H9 (cell line): ENCODE results near the gene ATG9B. TPM values are rescaled to one million over a fixed set of nuclear protein-coding genes. Genes with fewer than 3 reads are reported as not detected.

ENCODE experiments used
- DNase-seq: peaks from one replicate; pipeline ENCODE4 v3.0.0-alpha.2; 2017
- H2AFZ ChIP-seq: one replicate; pipeline ENCODE4 v1.6.1; 2013; ENCODE audit warnings: mild to moderate bottlenecking, low read length, control low read depth, moderate library complexity
- H2AK5ac ChIP-seq: 2 replicates; pipeline ENCODE4 v1.6.1; 2013; ENCODE audit warnings: low read length, control low read depth, mixed read lengths; ENCODE audit not compliant: insufficient read length
- H2BK120ac ChIP-seq: one replicate; pipeline ENCODE4 v1.6.1; 2013; ENCODE audit warnings: low read depth, mild to moderate bottlenecking, low read length, control low read depth, inconsistent platforms; ENCODE audit not compliant: poor library complexity, severe bottlenecking
- H2BK12ac ChIP-seq: 2 replicates; pipeline ENCODE4 v1.6.1; 2013; ENCODE audit warnings: low read length, control low read depth, mixed read lengths, low read depth; ENCODE audit not compliant: insufficient read length
- H2BK15ac ChIP-seq: 2 replicates; pipeline ENCODE4 v1.6.1; 2013; ENCODE audit warnings: low read depth, low read length, control low read depth
- H2BK20ac ChIP-seq: one replicate; pipeline ENCODE4 v1.6.1; 2013; ENCODE audit warnings: low read depth, mild to moderate bottlenecking, low read length, control low read depth, inconsistent platforms; ENCODE audit not compliant: poor library complexity, severe bottlenecking
- H2BK5ac ChIP-seq: 2 replicates; pipeline ENCODE4 v1.6.1; 2013; ENCODE audit warnings: low read length, control low read depth, mixed read lengths; ENCODE audit not compliant: insufficient read length
- H3K14ac ChIP-seq: 2 replicates; pipeline ENCODE4 v1.6.1; 2013; ENCODE audit warnings: low read length, control low read depth; ENCODE audit not compliant: insufficient read depth
- H3K18ac ChIP-seq: 2 replicates; pipeline ENCODE4 v1.6.1; 2013; ENCODE audit warnings: low read depth, mild to moderate bottlenecking, mixed read lengths, low read length, control low read depth; ENCODE audit not compliant: insufficient read length
- H3K23ac ChIP-seq: 2 replicates; pipeline ENCODE4 v1.6.1; 2013; ENCODE audit warnings: low read length, control low read depth, mixed read lengths, low read depth; ENCODE audit not compliant: insufficient read length
- H3K23me2 ChIP-seq: 2 replicates; pipeline ENCODE4 v1.6.1; 2013; ENCODE audit warnings: low read depth, mild to moderate bottlenecking, mixed read lengths, low read length, control low read depth; ENCODE audit not compliant: insufficient read length, poor library complexity, severe bottlenecking
- H3K27ac ChIP-seq: 2 replicates; pipeline ENCODE4 v1.5.1; 2013; ENCODE audit warnings: low read length, control low read depth, mixed read lengths, low read depth; ENCODE audit not compliant: insufficient read length
- H3K27me3 ChIP-seq: 2 replicates; pipeline ENCODE4 v1.6.1; 2013; ENCODE audit warnings: low read length, control low read depth, inconsistent platforms; ENCODE audit not compliant: insufficient read depth
- H3K4ac ChIP-seq: 2 replicates; pipeline ENCODE4 v1.6.1; 2013; ENCODE audit warnings: low read depth, mild to moderate bottlenecking, control low read depth, inconsistent platforms, low read length, moderate library complexity
- H3K4me1 ChIP-seq: 2 replicates; pipeline ENCODE4 v1.6.1; 2013; ENCODE audit warnings: low read length, control low read depth, inconsistent platforms; ENCODE audit not compliant: insufficient read depth
- H3K4me2 ChIP-seq: 2 replicates; pipeline ENCODE4 v1.6.1; 2013; ENCODE audit warnings: low read length, control low read depth, mixed read lengths; ENCODE audit not compliant: insufficient read length, insufficient read depth
- H3K56ac ChIP-seq: 2 replicates; pipeline ENCODE4 v1.6.1; 2013; ENCODE audit warnings: low read depth, mild to moderate bottlenecking, mixed read lengths, low read length, control low read depth; ENCODE audit not compliant: insufficient read length
- H3K79me1 ChIP-seq: 2 replicates; pipeline ENCODE4 v1.6.1; 2013; ENCODE audit warnings: low read depth, mild to moderate bottlenecking, moderate library complexity, low read length, control low read depth, inconsistent platforms; ENCODE audit not compliant: insufficient read depth, poor library complexity, severe bottlenecking
- H3K79me2 ChIP-seq: 2 replicates; pipeline ENCODE4 v1.6.1; 2013; ENCODE audit warnings: low read length, control low read depth, inconsistent platforms; ENCODE audit not compliant: insufficient read depth
- H3K9ac ChIP-seq: 2 replicates; pipeline ENCODE4 v1.6.1; 2013; ENCODE audit warnings: low read length, control low read depth, mixed read lengths; ENCODE audit not compliant: insufficient read length; ENCODE audit errors: extremely low read depth
- H3K9me3 ChIP-seq: one replicate; pipeline ENCODE4 v1.6.1; 2013; ENCODE audit warnings: low read depth, low read length, inconsistent platforms; ENCODE audit not compliant: control insufficient read depth
- H3T11ph ChIP-seq: one replicate; pipeline ENCODE4 v1.6.1; 2013; ENCODE audit warnings: mild to moderate bottlenecking, low read length, control low read depth, inconsistent platforms
- H4K20me1 ChIP-seq: one replicate; pipeline ENCODE4 v1.6.1; 2013; ENCODE audit not compliant: control insufficient read depth, insufficient read length, insufficient read depth
- H4K5ac ChIP-seq: 2 replicates; pipeline ENCODE4 v1.6.1; 2013; ENCODE audit warnings: low read depth, mild to moderate bottlenecking, mixed read lengths, low read length, control low read depth; ENCODE audit not compliant: insufficient read length
- H4K8ac ChIP-seq: replicated peaks from 2 replicates; pipeline ENCODE4 v1.6.1; 2013; ENCODE audit warnings: low read length, control low read depth, mixed read lengths, low read depth; ENCODE audit not compliant: insufficient read length
- H4K91ac ChIP-seq: 2 replicates; pipeline ENCODE4 v1.6.1; 2013; ENCODE audit warnings: low read depth, mild to moderate bottlenecking, moderate library complexity, mixed read lengths, low read length, control low read depth; ENCODE audit not compliant: insufficient read length
- H3K27ac Mint-ChIP-seq, 3 experiments: 2 replicates in 2 of 3; 3 replicates in 1 of 3; pipeline ENCODE4 v1.8.0; 2020 to 2021; ENCODE audit warnings: mixed read lengths in 3 of 3, mild to moderate bottlenecking in 1 of 3, moderate library complexity in 1 of 3
- H3K27me3 Mint-ChIP-seq: 2 replicates; pipeline ENCODE4 v1.8.0; 2021; ENCODE audit warnings: low read depth, mild to moderate bottlenecking, moderate library complexity, mixed read lengths
- H3K36me3 Mint-ChIP-seq, 3 experiments: 2 replicates in 2 of 3; 3 replicates in 1 of 3; pipeline ENCODE4 v1.8.0; 2020 to 2021; ENCODE audit warnings: low read depth in 3 of 3, mixed read lengths in 3 of 3; ENCODE audit not compliant: insufficient read depth in 1 of 3
- H3K4me1 Mint-ChIP-seq, 2 experiments: 2 replicates each; pipeline ENCODE4 v1.8.0; 2020; ENCODE audit warnings: mixed read lengths in 2 of 2
- H3K4me3 Mint-ChIP-seq, 2 experiments: 2 replicates in 1 of 2; 3 replicates in 1 of 2; pipeline ENCODE4 v1.8.0; 2020 to 2021; ENCODE audit warnings: mild to moderate bottlenecking in 2 of 2, mixed read lengths in 2 of 2, moderate library complexity in 1 of 2
- H3K9me3 Mint-ChIP-seq, 2 experiments: 2 replicates in 1 of 2; 3 replicates in 1 of 2; pipeline ENCODE4 v1.8.0; 2020; ENCODE audit warnings: mild to moderate bottlenecking in 2 of 2, mixed read lengths in 2 of 2, moderate library complexity in 1 of 2
- CTCF ChIP-seq: fragments of 200-600 bp; sonication (generic); conservative IDR thresholded peaks from 3 replicates; pipeline ENCODE4 v1.8.0; 2021; ENCODE audit warnings: antibody characterized with exemption, mild to moderate bottlenecking
- WGBS: extraction: QIAGEN DNeasy Blood & Tissue Kit; methylation state at CpG from one replicate; pipeline ENCODE4 v1.1.7; 2013; ENCODE audit warnings: missing lambda C conversion rate, low lambda C conversion rate, mixed read lengths; ENCODE audit not compliant: insufficient read length; ENCODE audit errors: extremely low coverage; 5-methylcytosine and 5-hydroxymethylcytosine counted together
- total RNA-seq: library from RNA; stranded (reverse); gene quantifications from 2 replicates; pipeline ENCODE4 v1.2.1, GENCODE V29; 2021

The ATG9B gene
- total RNA-seq, 1 experiment from 2014 or later, result 1.5 TPM

- peaks cover 30 to 54% of the 10 kb centered on the region in 2 experiments for H3K4me1 Mint-ChIP-seq
- H2AK5ac ChIP-seq, result no peak overlapping the region
- WGBS, result no CpG with 5 or more reads among the region's 8 CpGs
Observed at GRCh38 chr7:151014950-151015349, 9.3 kb downstream of the ATG9B start.

More at GRCh38 chr7:151014950-151015349, 9.3 kb downstream of the ATG9B start:
- no peak overlapping the region for H2BK15ac ChIP-seq
- H3K79me1 ChIP-seq, result no peaks in the 10 kb centered on the region
- H3K27ac ChIP-seq, result no peak overlapping the region
- no peak overlapping the region for H3K56ac ChIP-seq
- peaks cover 74% of the 10 kb centered on the region for H3K27me3 Mint-ChIP-seq
- H3K27me3 ChIP-seq, result peaks cover 6% of the 10 kb centered on the region; the same call in 1 of the 2 replicates
- H3K23ac ChIP-seq, result no peak overlapping the region
- no peaks in the 10 kb centered on the region for H3K9me3 ChIP-seq
- H2BK20ac ChIP-seq, result no peak overlapping the region
- H3K36me3 Mint-ChIP-seq, result peaks cover 2 to 6% (median 6%) of the 10 kb centered on the region in 3 experiments; a peak in 6 of 7 replicates
- no peak overlapping the region for H3K4me3 Mint-ChIP-seq
- H3T11ph ChIP-seq, result no peak overlapping the region
- H4K91ac ChIP-seq, result no peak overlapping the region
- H3K27ac Mint-ChIP-seq, result no peak overlapping the region
- H2BK12ac ChIP-seq, result no peak overlapping the region
- H2AFZ ChIP-seq, result no peak overlapping the region
- H4K5ac ChIP-seq, result no peak overlapping the region
- H3K9me3 Mint-ChIP-seq, result peaks cover 0 to 9% of the 10 kb centered on the region in 2 experiments; a peak in 2 of 5 replicates
- H3K9ac ChIP-seq, result no peak overlapping the region
- H3K4me2 ChIP-seq, result no peak overlapping the region
- H4K8ac ChIP-seq, result no peak overlapping the region
- H3K4me1 ChIP-seq, result peaks cover 3% of the 10 kb centered on the region; the same call in 1 of the 2 replicates
- H4K20me1 ChIP-seq, result no peaks in the 10 kb centered on the region
- H3K79me2 ChIP-seq, result no peaks in the 10 kb centered on the region
- H3K14ac ChIP-seq, result no peak overlapping the region
- H3K4ac ChIP-seq, result no peak overlapping the region
- no peak for TF ChIP-seq CTCF
- DNase-seq, result no peak
- H3K23me2 ChIP-seq, result peaks cover 7% of the 10 kb centered on the region
- H2BK5ac ChIP-seq, result no peak overlapping the region
- no peak overlapping the region for H2BK120ac ChIP-seq
- no peak overlapping the region for H3K18ac ChIP-seq
